ENCODE measurements around the gene C5orf15.
"Not testable (repeated sequence)": the region's sequence is repeated elsewhere in the genome, so short reads cannot be mapped to it uniquely, and the experiment has no call there.

The C5orf15 gene

DNA sequence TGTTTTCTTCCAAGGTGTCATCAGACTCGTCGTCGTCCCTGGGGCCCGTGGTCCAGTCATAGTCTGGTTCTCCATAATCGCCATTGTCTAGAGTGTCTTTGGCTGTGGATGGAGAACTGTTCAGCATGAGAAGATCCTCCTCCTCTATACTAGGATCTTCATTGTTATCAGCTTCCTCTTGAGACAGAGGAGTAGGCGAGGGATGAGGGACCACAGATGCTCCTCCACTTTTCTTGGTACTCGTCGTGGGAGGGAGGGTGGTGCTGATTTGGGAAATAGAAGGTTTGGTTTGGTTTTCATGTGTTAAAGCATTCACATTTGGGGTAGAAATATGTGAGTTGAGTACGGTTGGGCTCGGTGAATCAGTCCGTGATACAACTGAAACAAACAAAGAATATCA is 8.8 kb downstream of the C5orf15 start:
- no peak for DNase-seq

DNA sequence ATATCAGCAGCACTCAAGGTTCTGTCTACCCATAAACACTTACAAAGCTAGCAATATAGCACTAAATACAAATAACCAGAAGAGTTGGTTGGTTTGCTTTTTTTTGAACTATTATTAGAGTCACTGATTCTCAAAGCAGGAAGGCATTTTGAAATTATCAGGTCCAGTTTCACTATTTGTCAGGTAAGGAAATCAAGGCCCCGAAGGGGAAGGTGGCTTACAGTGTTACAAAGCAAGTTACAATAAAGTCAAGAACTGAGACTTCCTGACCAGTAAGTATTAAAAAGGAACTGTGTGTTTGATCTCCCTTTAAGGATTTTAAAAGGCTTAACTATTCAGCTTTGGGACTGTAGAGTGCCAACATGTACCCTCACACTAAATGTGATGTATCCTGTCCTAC is 10.8 kb downstream of the C5orf15 start:
- no peak for DNase-seq

DNA sequence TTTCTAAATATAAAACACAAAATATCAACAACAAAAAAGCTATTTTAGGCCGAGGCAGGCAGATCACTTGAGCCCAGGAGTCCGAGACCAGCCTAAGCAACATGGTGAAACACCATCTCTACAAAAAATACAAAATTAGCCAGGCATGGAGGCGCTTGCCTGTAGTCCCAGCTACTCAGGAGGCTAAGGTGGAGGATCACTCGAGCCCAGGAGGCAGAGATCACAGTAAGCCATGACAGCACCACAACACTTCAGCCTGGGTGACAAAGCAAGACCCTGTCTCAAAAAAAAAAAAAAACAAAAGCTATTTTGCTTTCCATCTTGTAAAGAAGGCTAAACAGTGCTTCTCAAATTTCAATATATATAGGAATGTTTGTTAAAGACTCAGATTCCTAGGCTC is 11.3 kb downstream of the C5orf15 start:
- DNase-seq: no peak

DNA sequence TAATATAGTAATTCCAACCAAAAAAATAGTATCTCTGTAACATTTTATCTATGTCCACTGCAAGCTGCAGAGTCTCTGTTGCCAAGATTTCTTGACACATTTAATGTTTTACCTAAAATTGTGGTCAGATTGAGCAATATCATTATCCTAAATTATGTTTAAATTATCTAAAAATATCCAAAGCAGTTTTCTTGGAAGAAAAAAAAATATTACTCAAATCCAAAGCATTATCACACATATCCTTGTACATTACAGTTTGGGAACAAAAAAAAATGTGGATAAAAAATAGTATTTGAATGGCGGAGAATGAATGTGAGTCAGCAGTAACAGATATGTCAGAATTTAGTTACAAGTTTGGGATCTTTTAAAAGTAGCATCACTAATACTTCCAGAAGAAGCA is 12.2 kb downstream of the C5orf15 start:
- not testable (repeated sequence) for DNase-seq

DNA sequence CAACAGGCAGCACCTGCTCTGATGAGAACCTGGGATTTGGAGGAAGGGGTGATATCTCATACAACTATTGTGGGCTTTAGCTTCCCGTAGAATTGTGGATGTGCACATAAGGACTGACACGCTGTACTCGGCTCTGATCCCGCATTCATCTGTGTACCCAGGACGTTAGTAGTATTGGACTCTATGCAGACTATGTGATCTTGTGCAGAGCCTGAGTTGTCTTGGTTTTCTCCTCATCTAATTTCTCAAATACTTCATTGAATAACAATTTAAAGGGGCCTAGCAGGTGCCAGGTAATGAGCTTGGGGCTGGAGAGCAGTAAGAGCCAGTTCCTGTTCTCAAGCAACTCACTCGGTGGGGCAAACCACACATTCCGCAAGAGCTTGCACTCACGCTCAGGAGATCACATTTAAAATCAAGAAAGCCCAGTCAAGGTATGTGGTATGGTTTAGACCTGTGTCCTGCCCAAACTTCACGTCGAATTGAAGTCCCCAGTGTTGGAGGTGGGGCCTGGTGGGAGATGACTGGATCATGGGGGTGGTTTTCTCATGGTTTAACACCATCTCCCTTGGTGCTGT is 14.8 kb downstream of the C5orf15 start:
- no peak for DNase-seq

DNA sequence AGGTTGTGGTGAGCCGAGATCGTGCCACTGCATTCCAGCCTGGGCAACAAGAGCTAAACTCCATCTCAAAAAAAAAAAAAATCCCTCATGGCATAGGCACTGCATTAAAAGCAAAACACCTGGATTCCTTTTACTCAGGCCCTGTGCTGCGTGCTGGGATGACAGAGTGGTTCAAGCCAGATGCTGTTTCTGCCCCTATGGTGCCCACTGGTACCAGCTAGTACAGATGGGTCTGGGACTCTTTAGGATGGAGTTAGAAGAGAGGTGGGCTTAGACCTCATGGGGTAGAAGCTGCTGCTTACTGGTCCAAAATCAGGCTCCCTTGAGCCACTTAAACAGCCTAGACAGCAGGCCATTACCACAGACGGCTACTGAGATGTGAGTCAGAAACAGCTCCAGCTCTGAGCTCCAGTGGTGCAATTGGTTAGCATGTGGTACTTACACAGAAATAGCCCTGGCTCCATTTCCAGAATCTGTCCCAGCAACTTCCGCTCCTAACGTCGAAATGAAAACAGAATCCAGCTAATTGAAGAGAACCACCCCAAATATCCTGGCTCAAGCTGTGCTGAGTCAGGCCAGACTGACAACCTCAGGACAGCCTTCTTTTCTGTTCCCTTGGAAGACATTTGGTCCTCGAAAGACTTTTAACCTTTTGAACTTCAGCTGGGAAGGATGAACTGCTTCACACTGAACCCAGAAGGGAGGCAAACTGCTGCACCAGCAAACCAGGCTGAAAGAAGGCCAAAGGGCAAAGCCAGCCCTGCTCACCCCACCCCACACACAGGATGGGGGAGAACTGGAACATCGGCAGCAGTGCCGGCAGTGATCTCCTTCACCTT is 15.5 kb downstream of the C5orf15 start:
- DNase-seq: no peak

DNA sequence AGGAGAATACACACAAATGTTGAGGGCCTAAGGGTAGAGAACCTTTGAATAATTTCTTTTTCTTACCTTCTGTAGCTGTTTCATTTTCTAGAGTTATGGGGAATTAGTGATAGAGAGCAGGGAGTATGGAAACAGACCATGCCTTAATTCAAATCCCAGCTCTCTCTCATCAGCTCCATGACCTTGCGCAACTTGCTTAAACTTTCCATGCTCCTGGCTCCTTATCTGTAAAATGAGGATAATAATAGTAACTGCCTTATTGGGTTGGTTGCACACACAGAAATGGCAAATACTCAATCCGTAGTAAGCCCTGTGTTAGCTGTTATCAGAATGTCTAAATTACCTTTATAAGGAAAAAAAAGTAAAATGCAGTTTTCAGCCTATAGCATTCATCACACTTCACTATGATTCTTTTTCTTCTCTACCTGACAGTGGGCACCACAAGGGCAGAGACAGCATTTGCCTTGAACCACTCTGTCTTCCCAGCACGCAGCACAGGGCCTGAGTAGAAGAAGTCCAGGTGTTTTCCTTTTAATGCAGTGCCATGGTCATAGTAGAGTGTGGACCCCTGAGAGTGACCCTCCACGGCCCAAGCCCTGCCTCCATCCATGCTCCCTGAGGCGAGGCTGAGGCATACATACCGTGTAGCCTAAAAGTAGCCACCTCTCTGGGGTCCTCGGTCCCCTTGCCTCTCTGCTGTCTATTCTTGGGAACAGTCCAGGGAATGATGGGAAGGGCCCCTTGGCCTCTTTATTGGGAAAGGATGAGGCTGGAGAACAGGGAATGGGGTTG is 17.4 kb downstream of the C5orf15 start:
- no peak for DNase-seq

DNA sequence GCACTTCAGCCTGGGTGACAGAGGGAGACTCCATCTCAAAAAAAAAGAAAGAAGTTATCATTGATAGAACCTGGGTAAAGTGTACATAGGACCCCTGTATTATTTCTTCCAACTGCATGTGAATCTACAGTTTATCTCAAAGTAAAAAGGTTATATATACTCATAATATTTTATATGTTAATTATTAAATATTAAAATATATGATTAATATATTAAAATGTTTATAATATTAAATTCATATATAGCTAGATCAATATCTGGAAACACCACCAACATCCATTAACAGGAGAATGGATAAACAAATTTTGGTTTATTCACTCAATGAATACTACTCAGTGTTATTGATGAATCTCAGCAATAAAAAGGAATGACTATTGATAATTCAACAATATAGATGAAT is 19.7 kb downstream of the C5orf15 start:
- no peak for DNase-seq

DNA sequence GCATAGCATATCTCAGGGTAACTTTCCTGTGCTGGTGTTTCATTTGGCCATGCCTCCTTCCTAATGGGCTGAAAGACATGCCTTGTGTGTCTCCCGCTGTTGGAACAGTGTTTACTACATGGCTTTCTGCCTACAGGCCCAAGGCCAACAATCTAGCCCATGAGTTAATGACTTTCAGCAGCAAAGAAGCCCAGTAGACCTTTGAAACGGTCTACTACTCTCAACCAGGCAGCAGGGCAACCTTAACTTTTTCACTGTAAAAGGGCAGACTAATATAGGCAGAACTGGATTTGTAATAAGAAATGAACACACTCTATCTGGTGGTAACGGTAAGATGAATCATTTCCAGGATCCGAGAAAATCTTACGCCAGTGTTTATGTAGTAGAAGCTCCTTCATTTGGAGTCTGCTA is 21.0 kb downstream of the C5orf15 start:
- DNase-seq: no peak

DNA sequence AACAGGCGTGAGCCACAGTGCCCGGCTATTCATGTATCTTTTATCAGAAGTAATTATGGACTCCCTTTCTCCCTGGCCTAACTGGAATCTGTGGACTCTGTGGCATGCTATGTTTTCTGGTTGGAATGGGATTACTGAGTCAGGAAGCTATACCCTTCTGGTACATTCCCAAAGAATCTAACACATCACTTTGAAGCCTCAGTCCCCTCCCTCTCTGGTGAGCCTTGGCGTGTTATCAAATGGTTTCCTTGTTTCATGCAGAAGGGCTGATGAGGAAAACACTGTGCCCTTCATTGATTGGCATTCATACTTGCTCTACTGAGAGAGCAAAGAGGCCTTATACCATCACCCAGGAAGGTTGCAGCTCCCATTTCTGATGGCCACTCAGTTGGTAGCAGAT is 22.9 kb downstream of the C5orf15 start:
- DNase-seq: no peak

DNA sequence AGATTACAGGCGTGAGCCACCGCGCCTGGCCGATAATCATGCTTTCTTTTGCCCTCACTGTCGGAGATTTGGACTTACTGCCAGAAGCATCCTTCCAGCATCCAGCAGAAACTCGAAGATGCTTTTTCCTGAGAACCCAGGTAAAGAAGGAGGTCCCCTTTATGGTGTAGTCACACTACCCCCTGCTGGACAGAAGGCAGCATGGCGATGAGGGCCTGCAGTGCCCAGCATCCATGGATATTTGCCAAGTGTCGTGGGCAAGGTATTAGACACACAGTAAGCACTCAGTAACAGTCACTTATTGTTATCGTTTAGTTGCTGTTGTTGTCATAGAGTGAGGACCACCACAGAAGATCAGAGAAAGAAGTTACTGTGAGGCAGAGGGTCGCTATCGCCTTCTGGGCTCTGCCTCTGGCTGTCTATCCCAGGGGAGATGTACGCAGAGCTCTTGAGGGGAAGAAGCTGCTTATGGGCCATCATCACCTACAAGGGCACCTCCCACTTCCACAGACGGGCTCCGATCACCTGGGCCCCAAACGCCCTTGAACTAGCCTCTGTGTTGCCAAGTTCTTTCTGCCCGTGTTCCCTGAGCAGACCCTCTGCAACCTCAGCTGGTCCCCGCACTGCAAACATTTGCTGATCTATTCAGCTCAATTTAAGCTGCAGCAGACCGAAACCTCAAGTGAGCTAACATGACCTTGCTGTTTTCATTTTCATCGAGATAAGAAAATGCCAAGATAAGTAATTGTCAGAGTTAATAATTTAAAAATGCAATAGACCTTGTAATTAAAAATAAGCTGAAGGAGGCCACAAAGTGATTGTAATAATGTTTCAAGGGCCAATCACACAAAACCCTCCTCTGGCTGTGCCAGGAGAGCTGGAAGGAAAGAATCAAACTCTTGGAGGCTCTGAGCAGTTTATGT is 23.9 kb downstream of the C5orf15 start:
- peak; percentile 81 for DNase-seq

DNA sequence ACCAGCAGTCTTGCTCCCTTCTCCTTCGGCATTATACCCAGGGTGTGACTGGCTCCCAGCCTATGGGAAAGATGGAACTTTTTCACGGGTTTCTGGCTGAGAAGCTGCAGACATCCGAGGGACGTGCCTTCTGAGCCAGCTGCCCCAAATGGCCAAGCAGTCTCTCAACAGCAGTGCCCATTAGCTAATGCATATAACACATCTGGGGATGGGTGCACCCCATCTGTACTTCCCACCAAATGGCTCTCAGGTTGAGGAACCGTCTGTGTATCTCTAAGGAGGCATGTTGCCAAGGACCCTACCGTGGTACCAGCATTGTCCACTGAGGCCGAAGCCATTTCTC is 25.0 kb downstream of the C5orf15 start:
- no peak for DNase-seq

DNA sequence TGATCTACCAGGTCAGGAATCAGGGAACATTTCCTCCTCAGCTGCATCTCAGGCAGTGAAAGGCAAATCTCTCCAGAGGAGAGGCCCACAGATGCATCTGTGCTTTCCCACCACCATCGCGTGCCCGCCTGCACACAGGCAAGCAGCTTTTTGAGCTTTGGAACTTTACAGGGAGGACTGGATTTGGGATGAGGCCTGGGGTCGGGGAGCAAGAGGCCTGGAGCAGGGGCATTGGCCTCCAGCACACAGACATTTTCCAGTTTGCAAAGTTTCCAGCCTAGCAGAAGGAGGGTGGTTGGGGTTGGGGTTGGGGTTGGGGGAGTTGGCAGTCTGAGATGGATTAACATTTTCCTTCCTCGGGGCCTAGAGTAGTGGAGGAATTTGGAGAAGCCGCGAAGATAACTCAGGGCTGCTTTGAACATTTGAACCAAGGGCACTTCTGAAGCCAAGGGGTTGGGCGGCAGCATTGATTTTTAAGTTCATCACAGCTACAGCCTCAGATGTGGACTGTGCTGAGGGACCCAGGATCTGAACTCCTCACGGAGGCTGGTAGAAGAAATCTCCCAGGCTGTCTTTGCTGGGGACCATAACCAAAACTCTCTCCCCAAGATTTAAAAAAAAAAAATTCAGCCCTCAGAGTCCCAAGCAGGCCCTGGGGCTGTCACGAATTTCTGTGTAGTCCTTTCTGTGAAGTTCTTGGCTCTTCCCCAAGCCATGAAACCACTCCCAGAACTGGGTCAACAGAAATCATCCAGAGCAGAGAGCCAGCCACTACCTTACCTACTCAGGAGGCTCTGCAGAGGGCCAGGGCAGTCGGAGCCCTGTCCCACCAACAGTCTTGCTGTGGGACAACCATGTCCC is 25.6 kb downstream of the C5orf15 start:
- no peak for DNase-seq

DNA sequence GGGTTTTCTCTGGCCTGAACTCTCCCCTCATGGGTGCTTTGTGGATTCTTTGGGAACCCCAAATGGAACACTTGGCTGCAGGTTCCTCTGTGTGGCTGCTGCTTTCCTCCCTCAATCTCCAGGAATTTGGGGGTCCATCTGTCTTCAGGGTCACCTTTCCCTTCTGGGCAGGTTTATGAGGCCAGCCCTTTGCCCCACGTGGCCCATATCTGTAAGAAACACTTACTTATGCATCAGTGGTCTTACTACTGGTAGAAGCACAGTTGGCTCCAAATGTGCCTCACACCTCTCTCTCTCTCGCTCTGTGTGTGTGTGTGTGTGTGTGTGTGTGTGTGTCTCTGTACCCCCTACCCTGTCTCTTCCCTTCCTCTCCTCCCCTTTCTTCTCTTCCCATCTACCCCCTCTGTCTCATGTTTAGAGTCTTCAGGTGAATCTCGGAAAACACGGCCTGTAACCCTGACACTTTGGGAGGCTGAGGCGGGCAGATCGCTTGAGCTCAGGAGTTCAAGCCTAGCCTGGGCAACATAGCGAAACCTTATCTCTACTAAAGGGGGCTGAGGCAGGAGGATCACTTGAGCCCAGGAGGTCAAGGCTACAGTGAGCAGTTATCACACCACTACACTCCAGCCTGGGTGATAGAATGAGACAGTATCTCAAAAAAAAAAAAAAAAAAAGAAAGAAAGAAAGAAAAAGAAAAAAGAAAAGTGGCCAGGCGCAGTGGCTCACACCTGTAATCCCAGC is 26.8 kb downstream of the C5orf15 start:
- DNase-seq: no peak

DNA sequence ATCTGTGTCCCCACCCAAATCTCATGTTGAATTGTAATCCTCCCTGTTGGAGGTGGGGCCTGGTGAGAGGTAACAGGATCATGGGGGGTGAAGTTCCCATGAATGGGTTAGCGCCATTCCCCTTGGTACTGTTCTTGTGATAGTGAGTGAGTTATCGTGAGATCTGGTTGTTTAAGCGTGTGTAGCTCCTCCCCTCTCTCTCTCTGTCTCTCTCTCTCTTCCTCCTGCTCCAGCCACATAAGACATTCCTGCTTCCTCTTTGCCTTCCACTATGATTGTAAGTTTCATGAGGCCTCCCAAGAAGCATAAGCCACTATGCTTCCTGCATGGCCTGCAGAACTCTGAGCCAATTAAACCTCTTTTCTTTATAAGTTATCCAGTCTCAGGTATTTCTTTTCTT is 28.8 kb downstream of the C5orf15 start:
- DNase-seq: no peak

DNA sequence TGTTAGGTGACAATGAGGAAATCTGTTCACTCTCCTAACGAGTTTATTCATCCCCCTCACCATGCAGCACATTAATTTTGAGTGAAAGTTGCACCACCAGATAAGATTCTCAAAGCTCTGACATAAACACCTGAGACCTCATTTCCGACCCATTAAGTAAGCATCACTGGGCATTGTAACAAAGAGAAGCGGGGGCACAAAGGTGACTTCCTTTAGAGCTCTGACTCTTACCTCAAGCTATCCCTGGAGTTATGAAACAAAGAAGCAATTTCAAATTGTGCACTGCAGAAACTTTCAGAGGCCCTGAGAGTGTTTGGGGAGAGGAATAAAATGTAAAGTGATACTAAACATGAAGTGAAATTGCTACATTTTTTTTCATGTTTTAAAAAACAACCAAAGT is 29.5 kb downstream of the C5orf15 start:
- no peak for DNase-seq

DNA sequence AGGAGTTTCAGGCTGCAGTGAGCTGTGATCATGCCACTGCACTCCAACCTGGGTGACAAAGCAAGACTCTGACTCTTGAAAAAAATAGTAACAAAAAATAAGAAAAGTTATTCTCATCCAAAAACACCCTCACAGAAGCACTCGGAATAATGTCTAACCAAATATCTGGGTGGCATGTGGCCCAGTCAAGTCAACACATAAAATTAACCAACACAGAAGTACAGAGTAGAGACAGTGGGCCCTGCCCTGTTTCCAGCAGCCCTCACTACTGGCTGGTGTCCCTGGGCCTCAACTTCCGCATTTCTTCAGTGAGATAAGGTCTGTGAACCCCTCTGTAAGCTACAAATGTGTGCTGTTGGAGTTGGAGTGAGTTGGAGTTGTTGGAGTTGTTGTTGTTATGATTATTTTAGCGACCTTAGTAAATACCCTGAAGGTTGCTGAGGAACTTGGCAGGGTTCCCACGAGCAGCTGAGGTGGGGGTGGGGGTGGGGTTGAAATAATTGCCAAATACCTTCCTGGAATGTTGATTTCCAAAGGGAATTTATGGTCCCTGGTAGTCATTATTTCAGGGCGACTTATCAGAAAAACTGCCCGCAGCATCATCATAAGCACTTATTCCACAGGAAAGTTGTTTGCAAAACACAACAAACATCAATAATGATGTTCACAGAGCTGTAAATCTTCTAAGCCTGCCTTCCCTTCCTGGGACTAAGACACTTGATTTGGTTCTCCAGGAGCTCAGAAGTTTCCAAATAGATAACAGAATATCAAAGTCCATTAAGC is 30.2 kb downstream of the C5orf15 start:
- no peak for DNase-seq

DNA sequence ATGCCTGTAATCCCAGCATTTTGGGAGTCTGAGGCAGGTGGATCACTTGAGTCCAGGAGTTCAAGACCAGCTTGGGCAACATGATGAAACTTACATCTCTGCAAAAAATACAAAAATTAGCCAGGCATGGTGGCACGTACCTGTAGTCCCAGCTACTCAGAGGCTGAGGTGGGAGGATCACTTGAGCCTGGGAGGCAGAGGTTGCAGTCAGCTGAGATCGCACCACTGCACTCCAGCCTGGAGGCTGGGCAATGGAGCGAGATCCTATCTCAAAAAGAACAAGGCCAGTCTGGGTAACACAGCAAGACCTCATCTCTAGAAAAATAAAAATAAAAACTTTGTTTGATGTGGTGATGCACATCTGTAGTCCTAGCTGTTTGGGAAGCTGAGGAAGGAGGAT is 30.8 kb downstream of the C5orf15 start:
- DNase-seq: not testable (repeated sequence)

DNA sequence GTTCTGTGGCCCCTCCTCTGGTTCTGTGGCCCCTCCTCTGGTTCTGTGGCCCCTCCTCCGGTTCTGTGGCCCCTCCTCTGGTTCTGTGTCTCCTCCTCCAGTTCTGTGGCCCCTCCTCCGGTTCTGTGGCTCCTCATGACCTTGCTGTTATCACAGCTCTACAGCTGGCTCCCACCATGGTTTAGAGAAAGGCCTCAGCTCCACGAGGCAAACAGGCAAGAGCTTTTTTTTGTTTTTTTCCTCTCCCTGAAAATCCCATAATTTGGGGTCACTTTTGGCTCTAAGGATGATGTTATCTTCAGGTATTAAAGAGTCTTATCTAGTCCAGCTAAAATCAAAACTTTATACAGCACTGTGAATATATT is 31.8 kb downstream of the C5orf15 start:
- DNase-seq: no peak

DNA sequence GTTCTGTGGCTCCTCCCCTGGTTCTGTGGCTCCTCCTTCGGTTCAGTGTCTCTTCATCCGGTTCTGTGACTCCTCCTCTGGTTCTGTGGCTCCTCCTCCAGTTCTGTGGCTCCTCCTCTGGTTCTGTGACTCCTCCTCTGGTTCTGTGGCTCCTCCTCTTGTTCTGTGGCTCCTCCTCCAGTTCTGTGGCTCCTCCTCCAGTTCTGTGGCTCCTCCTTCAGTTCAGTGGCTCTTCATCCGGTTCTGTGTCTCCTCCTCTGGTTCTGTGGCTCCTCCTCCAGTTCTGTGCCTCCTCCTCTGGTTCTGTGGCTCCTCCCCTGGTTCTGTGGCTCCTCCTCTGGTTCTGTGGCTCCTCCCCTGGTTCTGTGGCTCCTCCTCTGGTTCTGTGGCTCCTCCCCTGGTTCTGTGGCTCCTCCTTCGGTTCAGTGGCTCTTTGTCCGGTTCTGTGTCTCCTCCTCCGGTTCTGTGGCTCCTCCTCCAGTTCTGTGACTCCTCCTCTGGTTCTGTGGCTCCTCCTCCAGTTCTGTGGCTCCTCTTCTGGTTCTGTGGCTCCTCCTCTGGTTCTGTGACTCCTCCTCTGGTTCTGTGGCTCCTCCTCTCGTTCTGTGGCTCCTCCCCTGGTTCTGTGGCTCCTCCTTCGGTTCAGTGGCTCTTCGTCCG is 32.3 kb downstream of the C5orf15 start:
- DNase-seq: not testable (repeated sequence)
